H4 (cell line): ENCODE measurements around the gene ARHGDIA. TPM values are rescaled to one million over a fixed set of nuclear protein-coding genes. Genes with fewer than 3 reads are reported as not detected.

Source experiments
- DNase-seq: peaks from one replicate; pipeline ENCODE4 v3.0.0-alpha.2; 2015; ENCODE audit warnings: low spot score
- total RNA-seq: library from RNA; depleted of rRNA; stranded (reverse); fragments of >200 nt; shearing (Covaris generic); gene quantifications from 2 replicates; pipeline ENCODE4 v1.2.3, GENCODE V29; 2014

The ARHGDIA gene
- total RNA-seq, 1 experiment from 2014 or later = 78.2 TPM

- DNase-seq = no peak
Measured at GRCh38 chr17:81888988-81889595, 18.0 kb upstream of the ARHGDIA start.

GRCh38 chr17:81888105-81888987 is 17.2 kb upstream of the ARHGDIA start:
- DNase-seq = no peak

- peak; percentile 86 for DNase-seq
Measured at GRCh38 chr17:81885869-81886548, 14.9 kb upstream of the ARHGDIA start.

GRCh38 chr17:81885454-81885853 is 14.3 kb upstream of the ARHGDIA start:
- no peak for DNase-seq

GRCh38 chr17:81884968-81885367 is 13.8 kb upstream of the ARHGDIA start:
- DNase-seq = no peak

GRCh38 chr17:81884520-81884919 is 13.4 kb upstream of the ARHGDIA start:
- DNase-seq = no peak

- no peak for DNase-seq
Measured at GRCh38 chr17:81879121-81879520, 8.0 kb upstream of the ARHGDIA start.

- DNase-seq = no peak
Measured at GRCh38 chr17:81878294-81878693, 7.2 kb upstream of the ARHGDIA start.

- DNase-seq = no peak
Measured at GRCh38 chr17:81877569-81877968, 6.4 kb upstream of the ARHGDIA start.

GRCh38 chr17:81871387-81872230 is 472 bp upstream of the ARHGDIA start:
- no peak for DNase-seq

GRCh38 chr17:81870131-81870980 is 781 bp downstream of the ARHGDIA start:
- no peak for DNase-seq

- no peak for DNase-seq
Measured at GRCh38 chr17:81869221-81870130, 1.7 kb downstream of the ARHGDIA start.

- DNase-seq = peak; percentile 79
Measured at GRCh38 chr17:81868674-81869220, 2.4 kb downstream of the ARHGDIA start.

GRCh38 chr17:81867991-81868673 is 3.0 kb downstream of the ARHGDIA start:
- no peak for DNase-seq

- peak; percentile 48 for DNase-seq
Measured at GRCh38 chr17:81867170-81867990, 3.8 kb downstream of the ARHGDIA start.

- no peak for DNase-seq
Measured at GRCh38 chr17:81866440-81867169, 4.5 kb downstream of the ARHGDIA start.
